GM19023 (cell line): ENCODE data around the gene IER2.
"Not testable (repeated sequence)": the region's sequence is repeated elsewhere in the genome, so short reads cannot be mapped to it uniquely, and the experiment has no call there.

Source experiments
- ATAC-seq: cut with Tn5 transposase; IDR thresholded peaks from one replicate; pipeline ENCODE4 v1.9.1; 2021; ENCODE audit warnings: mild to moderate bottlenecking, moderate library complexity; ENCODE audit not compliant: unreplicated experiment

The IER2 gene

DNA sequence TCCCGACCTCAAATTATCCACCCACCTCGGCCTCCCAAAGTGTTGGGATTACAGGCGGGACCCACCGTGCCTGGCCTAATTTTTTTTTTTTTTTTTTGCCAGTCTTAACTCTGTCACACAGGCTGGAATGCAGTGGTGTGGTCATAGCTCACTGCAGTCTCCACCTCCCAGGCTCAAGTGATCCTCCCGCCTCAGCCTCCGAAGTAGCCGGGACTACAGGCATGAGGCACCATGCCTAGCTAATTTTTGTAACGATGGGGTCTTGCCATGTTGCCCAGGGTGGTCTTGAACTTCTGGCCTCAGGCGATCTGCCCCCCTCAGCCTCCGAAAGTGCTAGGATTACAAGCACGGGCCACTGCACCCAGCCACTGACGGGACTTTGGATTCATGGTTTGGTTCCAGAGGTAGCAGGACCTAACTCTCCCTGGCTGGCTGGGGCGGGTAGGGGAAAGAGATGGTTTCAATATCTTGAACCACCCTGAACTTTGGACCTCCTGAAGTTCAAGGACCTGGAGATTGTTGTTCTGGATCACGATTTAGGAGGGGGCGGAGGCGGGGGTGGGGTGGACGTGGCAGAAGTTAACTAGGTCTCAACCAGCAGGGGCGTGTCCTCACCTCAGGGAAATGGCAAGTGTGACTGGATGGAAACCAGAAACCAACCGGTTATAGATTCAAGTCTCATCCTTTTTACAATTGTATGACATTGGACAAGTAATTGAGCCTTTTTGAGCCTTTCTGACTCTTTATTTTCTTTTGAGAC lies 40.8 kb downstream of the IER2 start:
- no peak for ATAC-seq

DNA sequence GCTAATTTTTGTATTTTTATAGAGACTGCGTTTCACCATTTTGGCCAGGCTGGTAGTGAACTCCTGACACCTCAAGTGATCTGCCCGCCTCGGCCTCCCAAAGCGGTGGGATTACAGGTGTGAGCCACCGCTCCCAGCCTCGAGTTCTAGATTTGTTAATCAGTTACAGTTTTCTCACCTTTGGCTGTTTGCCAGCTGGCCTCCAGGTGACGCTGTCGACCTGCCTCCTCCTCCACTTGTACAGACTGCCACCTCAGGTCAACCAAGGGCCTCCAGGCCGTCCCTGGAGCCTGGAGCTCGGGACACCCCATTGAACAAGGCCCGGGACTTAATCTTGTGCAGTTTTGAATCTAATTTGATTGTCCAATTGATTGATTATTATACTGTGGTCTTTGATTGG lies 45.5 kb downstream of the IER2 start:
- ATAC-seq, result no peak

- ATAC-seq, result no peak
Observed at GRCh38 chr19:13198634-13199033, 48.4 kb downstream of the IER2 start.

DNA sequence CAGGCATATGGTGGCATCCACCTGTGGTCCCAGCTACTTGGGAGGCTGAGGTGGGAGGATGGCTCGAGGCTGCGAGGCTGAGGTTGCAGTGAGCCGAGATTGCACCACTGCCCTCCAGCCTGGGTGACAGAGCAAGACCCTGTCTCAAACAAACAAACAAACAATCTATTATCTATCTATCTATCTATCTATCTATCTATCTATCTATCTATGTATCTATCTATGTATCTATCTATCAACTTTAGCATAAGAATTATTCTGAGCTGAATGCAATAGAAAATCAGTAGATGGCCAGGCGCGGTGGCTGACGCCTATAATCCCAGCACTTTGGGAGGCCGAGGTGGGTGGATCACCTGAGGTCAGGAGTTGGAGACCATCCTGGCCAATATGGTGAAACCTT lies 51.9 kb downstream of the IER2 start:
- not testable (repeated sequence) for ATAC-seq
